IPS-11a (cell line): Measurements from ENCODE around the gene HIBADH.

ENCODE experiments used
- H3K4me3 ChIP-seq: one replicate; pipeline ENCODE4 v1.5.1; 2013; ENCODE audit warnings: low read depth, low read length, control low read depth

The HIBADH gene

GRCh38 chr7:27662490-27663205 lies at the start of gene HIBADH:
HIBADH (minus strand) TSS chr7:27662883; CDS start chr7:27662788, 95 bp downstream.
- peak within 1 kb of the TSS; percentile 80 for H3K4me3 ChIP-seq

- H3K4me3 ChIP-seq = no peak overlapping the region
These were observed 49.5 kb upstream of the HIBADH start for GRCh38 chr7:27712217-27712616.

GRCh38 chr7:27709137-27710075 lies 46.7 kb upstream of the HIBADH start:
- H3K4me3 ChIP-seq = no peak overlapping the region

GRCh38 chr7:27708485-27708884 lies 45.8 kb upstream of the HIBADH start:
- H3K4me3 ChIP-seq = no peak overlapping the region

GRCh38 chr7:27705200-27705594 lies 42.5 kb upstream of the HIBADH start:
- H3K4me3 ChIP-seq = no peak overlapping the region

- no peak overlapping the region for H3K4me3 ChIP-seq
These were observed 41.9 kb upstream of the HIBADH start for GRCh38 chr7:27704422-27705199.

- no peak overlapping the region for H3K4me3 ChIP-seq
These were observed 40.5 kb upstream of the HIBADH start for GRCh38 chr7:27703181-27703580.

- H3K4me3 ChIP-seq = no peak overlapping the region
These were observed 37.8 kb upstream of the HIBADH start for GRCh38 chr7:27700501-27700900.

- H3K4me3 ChIP-seq = no peak overlapping the region
These were observed 37.1 kb upstream of the HIBADH start for GRCh38 chr7:27699751-27700150.

GRCh38 chr7:27697861-27698430 lies 35.3 kb upstream of the HIBADH start:
- no peak overlapping the region for H3K4me3 ChIP-seq

- no peak overlapping the region for H3K4me3 ChIP-seq
These were observed 32.4 kb upstream of the HIBADH start for GRCh38 chr7:27695096-27695495.

- H3K4me3 ChIP-seq = no peak overlapping the region
These were observed 31.1 kb upstream of the HIBADH start for GRCh38 chr7:27693794-27694193.

GRCh38 chr7:27690649-27691048 lies 28.0 kb upstream of the HIBADH start:
- no peak overlapping the region for H3K4me3 ChIP-seq

- no peak overlapping the region for H3K4me3 ChIP-seq
These were observed 27.0 kb upstream of the HIBADH start for GRCh38 chr7:27689591-27690164.

- no peak overlapping the region for H3K4me3 ChIP-seq
These were observed 26.5 kb upstream of the HIBADH start for GRCh38 chr7:27689150-27689549.

GRCh38 chr7:27688646-27689045 lies 26.0 kb upstream of the HIBADH start:
- no peak overlapping the region for H3K4me3 ChIP-seq

- H3K4me3 ChIP-seq = no peak overlapping the region
These were observed 25.4 kb upstream of the HIBADH start for GRCh38 chr7:27688056-27688455.

GRCh38 chr7:27686315-27686714 lies 23.6 kb upstream of the HIBADH start:
- H3K4me3 ChIP-seq = no peak overlapping the region

GRCh38 chr7:27685893-27686292 lies 23.2 kb upstream of the HIBADH start:
- H3K4me3 ChIP-seq = no peak overlapping the region

GRCh38 chr7:27685209-27685608 lies 22.5 kb upstream of the HIBADH start:
- no peak overlapping the region for H3K4me3 ChIP-seq

- H3K4me3 ChIP-seq = no peak overlapping the region
These were observed 21.8 kb upstream of the HIBADH start for GRCh38 chr7:27684491-27684890.
